Bone marrow (tissue), 2 donors: Measurements from ENCODE around the gene SLC25A22.

ENCODE experiments used
- DNase-seq, 2 donors: peaks; one replicate each; lab custom pipeline; 2025; lab: John Stamatoyannopoulos, UW

SLC25A22 gene

GRCh38 chr11:788953-789940, 8.8 kb downstream of the SLC25A22 start:
- DNase-seq, result no peak

DNA sequence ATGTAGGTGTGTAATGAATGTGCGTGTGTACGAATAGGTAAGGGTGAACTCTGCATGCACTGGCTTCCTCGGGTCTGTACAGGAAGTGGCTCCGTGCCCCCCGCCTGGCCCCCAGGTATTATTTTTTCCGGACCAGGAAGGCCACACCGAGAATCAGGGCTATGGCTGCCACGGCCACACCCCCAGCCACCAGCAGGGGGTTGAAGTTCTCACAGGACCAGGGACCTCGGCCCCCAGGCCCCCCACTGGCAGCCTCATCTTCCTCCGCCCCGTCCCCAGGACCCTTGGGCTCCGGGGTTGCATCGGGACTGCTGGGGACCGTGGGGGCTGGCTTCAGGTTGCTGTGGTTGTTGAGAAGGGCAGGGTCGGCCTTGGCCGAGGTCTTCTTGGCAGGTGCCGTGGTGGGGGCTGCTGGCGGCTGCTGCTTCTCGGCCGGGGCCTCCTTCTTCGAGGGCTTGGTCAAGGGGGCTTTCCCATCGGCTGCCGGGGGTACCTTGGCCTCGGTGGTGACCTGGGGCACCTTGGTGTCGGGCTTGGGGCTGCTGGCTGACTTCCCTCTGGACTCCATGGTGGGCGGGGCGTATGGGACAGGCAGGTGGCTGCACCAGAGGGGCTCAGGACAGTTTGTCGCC, 10.0 kb downstream of the SLC25A22 start:
- DNase-seq, result no peak

- DNase-seq, result no peak
These were observed 10.9 kb downstream of the SLC25A22 start for GRCh38 chr11:787084-787675.

GRCh38 chr11:786235-787083, 11.6 kb downstream of the SLC25A22 start:
- no peak for DNase-seq

DNA sequence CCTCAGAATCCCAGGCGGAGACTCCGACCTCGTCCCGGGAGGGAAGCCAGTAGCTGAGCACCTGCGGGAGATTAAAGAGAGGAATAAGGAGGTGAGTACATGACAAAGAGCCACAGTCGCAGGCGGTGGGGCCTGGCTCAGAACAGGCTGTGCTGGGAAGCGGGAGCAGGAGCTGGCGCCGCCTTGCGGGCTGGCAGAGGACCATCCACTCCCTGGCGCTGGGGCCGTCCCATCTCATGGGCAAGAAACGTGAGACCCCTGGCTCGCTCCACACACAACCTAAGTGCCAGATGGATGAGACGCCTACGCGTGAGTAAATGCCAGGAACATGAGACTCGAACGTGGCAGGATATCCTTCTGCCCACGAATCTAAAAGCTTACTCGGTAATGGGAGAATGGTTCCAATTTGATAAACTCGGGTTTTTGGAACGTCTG, 14.5 kb downstream of the SLC25A22 start:
- peak; percentile 5 to 13 for DNase-seq

DNA sequence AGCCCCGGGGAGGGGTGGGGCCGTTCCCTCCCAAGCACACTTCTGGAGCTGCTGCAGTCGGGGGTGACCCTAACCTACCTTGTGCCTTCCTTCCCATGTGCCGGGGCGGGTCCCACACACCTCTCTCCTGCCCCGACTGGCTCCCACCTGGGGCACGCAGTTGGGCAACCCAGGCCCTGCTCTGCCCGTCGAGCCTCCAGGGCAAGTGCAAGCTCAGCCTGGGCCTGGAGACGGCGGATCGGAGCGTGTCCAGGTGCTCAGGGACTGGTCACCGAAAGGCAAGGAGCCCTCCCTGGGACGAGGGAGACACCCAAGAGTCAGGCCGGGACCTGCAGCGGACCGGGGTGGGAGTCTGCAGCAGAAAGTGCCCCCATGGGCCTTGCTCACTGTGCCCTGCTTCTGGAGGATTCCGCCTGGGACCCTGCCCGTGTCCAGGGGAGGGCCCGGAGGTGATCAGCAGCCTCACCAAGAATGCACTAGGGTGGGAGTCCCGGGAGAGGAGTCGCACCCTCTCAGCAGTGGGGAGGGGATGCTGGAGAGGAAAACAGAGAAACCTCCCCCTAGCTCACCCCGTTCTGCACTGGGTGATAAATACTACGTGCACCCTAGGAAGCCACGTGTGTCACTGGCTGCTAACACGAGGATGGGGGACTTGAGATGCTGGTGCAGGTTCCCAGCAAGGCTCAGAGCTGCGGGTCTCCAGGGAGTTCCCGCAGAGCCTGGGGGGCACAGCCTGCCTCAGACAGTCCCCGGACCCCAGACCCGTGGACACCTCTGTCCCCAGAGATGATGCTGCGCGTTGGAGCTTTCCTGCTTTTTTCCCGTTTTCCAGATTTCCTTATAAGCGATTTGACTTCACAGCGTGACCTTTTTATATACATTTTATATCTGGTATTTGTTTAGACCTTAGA, 15.6 kb downstream of the SLC25A22 start:
- no peak for DNase-seq

DNA sequence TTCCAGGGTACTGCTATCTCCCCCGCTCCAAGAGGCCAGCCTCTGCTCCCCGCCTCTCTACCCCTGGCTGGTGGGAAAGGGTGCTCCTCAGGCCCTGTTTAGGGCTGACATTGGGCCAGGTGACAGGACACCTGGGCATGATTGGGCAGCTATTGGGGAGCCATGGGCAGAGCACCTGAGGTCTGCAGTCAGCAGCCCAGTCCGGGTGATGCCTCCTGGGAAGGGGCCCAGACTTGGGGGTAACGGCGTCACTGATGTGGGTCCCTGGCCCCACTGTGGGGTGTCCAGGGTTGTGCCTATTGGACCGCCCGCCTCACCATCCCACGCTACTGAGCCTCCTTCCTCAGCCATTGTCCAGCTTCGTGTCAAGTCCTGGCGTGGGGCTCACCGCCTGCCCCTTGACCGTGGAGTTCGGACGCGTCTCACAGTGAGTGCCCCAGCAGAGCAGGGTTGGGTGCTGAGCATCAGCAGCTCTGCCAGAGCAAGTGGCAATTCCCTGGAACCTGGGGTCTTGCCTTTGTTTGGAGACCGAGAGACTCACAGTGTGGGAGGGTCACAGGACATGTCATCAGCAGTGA, 18.0 kb downstream of the SLC25A22 start:
- no peak for DNase-seq

- no peak for DNase-seq
These were observed 18.8 kb downstream of the SLC25A22 start for GRCh38 chr11:778976-779954.

DNA sequence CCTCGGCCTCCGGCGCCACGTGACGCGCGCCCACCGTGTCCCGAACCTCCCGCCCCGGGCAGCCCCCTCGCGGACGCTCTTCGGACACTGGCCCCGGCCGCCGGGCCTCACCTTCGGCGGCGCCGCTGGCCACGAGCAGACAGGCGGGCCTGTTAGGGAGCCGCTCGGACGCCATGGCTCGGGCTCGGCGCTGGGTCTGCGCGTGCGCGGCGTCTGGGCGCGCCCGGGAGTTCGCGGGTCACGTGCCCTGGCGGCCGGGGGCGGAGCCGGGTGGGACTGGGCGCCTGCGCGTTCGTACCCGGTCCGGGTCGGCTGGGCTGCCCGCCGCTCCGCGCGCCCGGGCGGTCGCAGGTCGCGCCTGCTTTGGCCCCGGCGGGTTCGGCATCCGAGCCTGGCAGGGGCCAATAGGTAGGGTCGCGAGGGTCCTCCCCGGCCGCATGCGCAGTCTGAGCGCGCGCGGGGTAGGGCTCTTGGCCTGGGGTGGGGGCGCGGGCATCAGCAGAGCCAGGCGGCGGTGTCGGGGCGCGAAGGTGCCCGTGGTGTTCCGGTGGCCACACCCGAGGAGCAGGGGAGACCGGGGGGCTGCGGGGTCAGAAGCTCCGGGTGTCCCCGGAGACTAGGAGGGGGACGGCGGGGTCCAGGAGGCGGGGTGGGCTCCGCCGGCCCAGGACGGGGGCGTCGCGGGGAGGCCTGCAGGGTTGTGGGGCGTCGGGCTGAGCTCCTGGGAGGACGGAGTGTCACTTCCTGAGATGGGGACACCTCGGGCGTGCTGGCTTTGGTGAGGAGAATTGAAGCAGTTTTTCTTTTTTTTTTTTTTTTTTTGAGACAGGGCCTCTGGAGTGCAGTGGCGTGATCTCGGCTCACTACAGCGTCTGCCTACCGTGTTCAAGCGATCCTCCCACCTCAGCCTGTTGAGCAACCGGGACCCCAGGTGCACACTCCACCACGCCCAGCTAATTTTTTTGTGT, 20.5 kb downstream of the SLC25A22 start, which contains the start of gene GATD1:
Gene GATD1 (minus strand): TSS at position 200 of the 968 bp plus-strand sequence. CDS start 25 bp downstream, at position 175.
- peak; percentile 74 to 86 for DNase-seq

- no peak for DNase-seq
These were observed 21.4 kb downstream of the SLC25A22 start for GRCh38 chr11:776561-777287.

- no peak for DNase-seq
These were observed 21.9 kb downstream of the SLC25A22 start for GRCh38 chr11:776263-776560.

GRCh38 chr11:774873-775592, 23.0 kb downstream of the SLC25A22 start:
- no peak for DNase-seq

DNA sequence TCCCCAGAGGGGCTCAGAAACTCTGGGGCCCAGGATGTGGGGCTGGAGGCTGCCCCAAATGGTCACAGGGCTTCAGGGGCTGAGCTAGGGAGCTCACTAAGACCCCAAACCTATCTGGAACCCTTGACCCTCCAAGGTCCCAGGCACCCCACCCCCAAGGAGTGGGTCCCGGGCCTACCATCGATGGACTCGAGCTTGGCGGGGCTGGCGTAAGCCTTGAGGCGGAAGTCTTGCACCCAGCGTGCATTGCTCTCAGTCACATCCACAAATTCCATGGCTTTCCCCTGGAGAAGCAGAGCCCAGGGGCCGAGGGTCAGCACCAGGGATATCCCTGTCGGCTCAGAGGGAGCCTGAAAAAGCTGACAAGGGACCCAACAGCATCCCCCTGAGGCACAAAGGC, 24.3 kb downstream of the SLC25A22 start:
- no peak for DNase-seq

GRCh38 chr11:773425-773824, 24.7 kb downstream of the SLC25A22 start:
- no peak for DNase-seq

- no peak for DNase-seq
These were observed 25.4 kb downstream of the SLC25A22 start for GRCh38 chr11:772429-773390.
